Measurements from ENCODE around the gene NOTUM.
A peak's percentile ranks its signal among the peaks of the same experiment; 100 is the strongest.

The NOTUM gene

GRCh38 chr17:81976332-81977210, 15.6 kb upstream of the NOTUM start:
- peak; percentile 62 for DNase-seq

- DNase-seq = no peak
These were observed 12.4 kb upstream of the NOTUM start for GRCh38 chr17:81973432-81973831.

- DNase-seq = no peak
These were observed 8.1 kb upstream of the NOTUM start for GRCh38 chr17:81968850-81969812.

- DNase-seq = no peak
These were observed 7.4 kb upstream of the NOTUM start for GRCh38 chr17:81968396-81968745.

GRCh38 chr17:81967533-81968395, 6.8 kb upstream of the NOTUM start:
- DNase-seq = peak; percentile 86

- no peak for DNase-seq
These were observed 6.2 kb upstream of the NOTUM start for GRCh38 chr17:81967244-81967532.

GRCh38 chr17:81966343-81967243, 5.6 kb upstream of the NOTUM start:
- DNase-seq = peak; percentile 79

- DNase-seq = no peak
These were observed 3.3 kb upstream of the NOTUM start for GRCh38 chr17:81964081-81964849.

GRCh38 chr17:81962499-81963441, 1.8 kb upstream of the NOTUM start:
- DNase-seq = peak; percentile 27

- peak; percentile 34 for DNase-seq
These were observed 823 bp upstream of the NOTUM start for GRCh38 chr17:81961521-81962498.

GRCh38 chr17:81960130-81960958, 643 bp downstream of the NOTUM start:
- peak; percentile 46 for DNase-seq

GRCh38 chr17:81959362-81960129, 1.4 kb downstream of the NOTUM start:
- DNase-seq = peak; percentile 78

- DNase-seq = no peak
These were observed 2.2 kb downstream of the NOTUM start for GRCh38 chr17:81958633-81959342.

- no peak for DNase-seq
These were observed 3.1 kb downstream of the NOTUM start for GRCh38 chr17:81957691-81958432.
